Adrenal gland (tissue), 5 donors: ENCODE results near the gene FAM170B.

ENCODE experiments used
- CTCF ChIP-seq, 6 experiments: fragments of 450-650 bp in 4 of 6; fragments of 200-600 bp in 2 of 6; sonication (generic) in 1 of 6; IDR thresholded peaks; 1 replicate in 5 of 6; 2 replicates in 1 of 6; pipeline versions ENCODE4 v1.5.1 to v1.8.0; 2016 to 2021; ENCODE audit warnings: antibody characterized with exemption in 6 of 6, mild to moderate bottlenecking in 2 of 6, moderate library complexity in 1 of 6
- POLR2A ChIP-seq, 2 donors: fragments of 450-650 bp; IDR thresholded peaks; one replicate each; pipeline ENCODE4 v1.6.1; 2017; ENCODE audit warnings: antibody characterized with exemption in 2 of 2, mild to moderate bottlenecking in 2 of 2, moderate library complexity in 1 of 2
- donor health status: DM: no; HTN: no; CAD: no.

- TF ChIP-seq CTCF (IDR thresholded peaks at IDR 0.05) (no peak), POLR2A (IDR thresholded peaks at IDR 0.05) (no peak)
Measured at GRCh38 chr10:49104323-49104722, 29.5 kb downstream of the FAM170B start.
